Activated T-helper 17 cell treated with anti-CD3 and anti-CD28 coated beads, Interleukin-2, amount 50 U/mL, for 72 hours (primary cell): ENCODE measurements around the gene RTN1. TPM values are rescaled to one million over a fixed set of nuclear protein-coding genes. Genes with fewer than 3 reads are reported as not detected.
A peak's percentile ranks its signal among the peaks of the same experiment; 100 is the strongest.

Experiments
- ATAC-seq: fragments of 150-1000 bp; cut with Tn5 transposase; replicated peaks from 2 replicates; pipeline ENCODE4 v1.10.0; 2021; ENCODE audit warnings: mild to moderate bottlenecking, moderate library complexity
- H3K27ac Mint-ChIP-seq: one replicate; pipeline ENCODE4 v1.8.0; 2022; ENCODE audit warnings: mixed read lengths
- H3K27me3 Mint-ChIP-seq: one replicate; pipeline ENCODE4 v1.8.0; 2022; ENCODE audit warnings: mixed read lengths
- H3K36me3 Mint-ChIP-seq: one replicate; pipeline ENCODE4 v1.8.0; 2022; ENCODE audit warnings: low read depth, mild to moderate bottlenecking, mixed read lengths
- H3K4me1 Mint-ChIP-seq: one replicate; pipeline ENCODE4 v1.8.0; 2022; ENCODE audit warnings: mixed read lengths
- H3K4me3 Mint-ChIP-seq: one replicate; pipeline ENCODE4 v1.8.0; 2022; ENCODE audit warnings: mild to moderate bottlenecking, mixed read lengths
- H3K9me3 Mint-ChIP-seq: one replicate; pipeline ENCODE4 v1.8.0; 2022; ENCODE audit warnings: mixed read lengths
- total RNA-seq, 2 donors: library from RNA; stranded (reverse); gene quantifications; one replicate each; pipeline ENCODE4 v1.2.3, GENCODE V29; 2022

The RTN1 gene
- total RNA-seq, 2 donors from 2014 or later: not detected

- H3K4me3 Mint-ChIP-seq: peak overlapping the region; percentile 74
Observed at GRCh38 chr14:59871166-59871495, 555 bp upstream of the RTN1 start.

GRCh38 chr14:59869381-59870255 lies 958 bp downstream of the RTN1 start:
- H3K4me3 Mint-ChIP-seq: peak overlapping the region; percentile 30
- H3K36me3 Mint-ChIP-seq: no peaks in the 10 kb centered on the region
- H3K27ac Mint-ChIP-seq: no peak overlapping the region
- no peaks in the 10 kb centered on the region for H3K4me1 Mint-ChIP-seq
- no peak for ATAC-seq
- H3K27me3 Mint-ChIP-seq: peaks cover 39% of the 10 kb centered on the region
- no peaks in the 10 kb centered on the region for H3K9me3 Mint-ChIP-seq

More at GRCh38 chr14:59871166-59871495, 555 bp upstream of the RTN1 start:
- H3K9me3 Mint-ChIP-seq: no peaks in the 10 kb centered on the region
- no peak for ATAC-seq
- no peaks in the 10 kb centered on the region for H3K36me3 Mint-ChIP-seq
- H3K4me1 Mint-ChIP-seq: no peaks in the 10 kb centered on the region
- H3K27ac Mint-ChIP-seq: no peak overlapping the region
- peaks cover 42% of the 10 kb centered on the region for H3K27me3 Mint-ChIP-seq

DNA sequence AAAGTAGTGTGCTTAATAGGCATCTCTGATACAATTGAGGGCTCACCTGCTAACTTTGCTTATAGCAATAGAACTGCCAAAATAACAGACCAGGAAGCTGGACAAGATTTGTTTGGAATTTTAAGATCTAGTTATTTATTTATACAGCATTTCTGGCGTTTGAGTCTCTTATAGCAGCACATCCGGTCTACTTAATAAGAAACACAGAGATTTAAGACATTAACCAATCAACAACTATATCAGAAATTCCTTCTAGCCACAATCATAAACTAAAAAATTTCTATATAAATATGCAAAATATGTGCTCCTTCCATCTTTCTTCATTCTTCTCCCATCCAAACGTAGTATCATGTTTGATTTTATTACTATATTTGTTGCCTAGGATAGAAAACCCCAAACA lies 2.6 kb downstream of the RTN1 start:
- H3K4me3 Mint-ChIP-seq: no peak overlapping the region
- no peaks in the 10 kb centered on the region for H3K9me3 Mint-ChIP-seq
- no peaks in the 10 kb centered on the region for H3K36me3 Mint-ChIP-seq
- no peak overlapping the region for H3K27ac Mint-ChIP-seq
- ATAC-seq: no peak
- H3K4me1 Mint-ChIP-seq: no peaks in the 10 kb centered on the region
- peaks cover 31% of the 10 kb centered on the region for H3K27me3 Mint-ChIP-seq

GRCh38 chr14:59863806-59864525 lies 6.6 kb downstream of the RTN1 start:
- Mint-ChIP-seq H3K9me3 (peaks cover 6% of the 10 kb centered on the region), H3K4me3 (no peak overlapping the region), H3K36me3 (no peaks in the 10 kb centered on the region), H3K4me1 (no peaks in the 10 kb centered on the region), H3K27ac (no peak overlapping the region), H3K27me3 (peaks cover 16% of the 10 kb centered on the region)
- no peak for ATAC-seq

- Mint-ChIP-seq H3K4me1 (no peaks in the 10 kb centered on the region), H3K27ac (no peak overlapping the region)
Observed at GRCh38 chr14:59857328-59857727, 13.2 kb downstream of the RTN1 start.

GRCh38 chr14:59852350-59852749 lies 18.2 kb downstream of the RTN1 start:
- Mint-ChIP-seq H3K27ac (no peak overlapping the region), H3K27me3 (peaks cover 5% of the 10 kb centered on the region), H3K9me3 (peaks cover 4% of the 10 kb centered on the region), H3K4me1 (no peaks in the 10 kb centered on the region), H3K36me3 (no peaks in the 10 kb centered on the region), H3K4me3 (no peak overlapping the region)
- no peak for ATAC-seq

More at GRCh38 chr14:59857328-59857727, 13.2 kb downstream of the RTN1 start:
- H3K36me3 Mint-ChIP-seq: no peaks in the 10 kb centered on the region
- ATAC-seq: no peak
- peaks cover 10% of the 10 kb centered on the region for H3K9me3 Mint-ChIP-seq
- H3K4me3 Mint-ChIP-seq: no peak overlapping the region
- peaks cover 17% of the 10 kb centered on the region for H3K27me3 Mint-ChIP-seq

DNA sequence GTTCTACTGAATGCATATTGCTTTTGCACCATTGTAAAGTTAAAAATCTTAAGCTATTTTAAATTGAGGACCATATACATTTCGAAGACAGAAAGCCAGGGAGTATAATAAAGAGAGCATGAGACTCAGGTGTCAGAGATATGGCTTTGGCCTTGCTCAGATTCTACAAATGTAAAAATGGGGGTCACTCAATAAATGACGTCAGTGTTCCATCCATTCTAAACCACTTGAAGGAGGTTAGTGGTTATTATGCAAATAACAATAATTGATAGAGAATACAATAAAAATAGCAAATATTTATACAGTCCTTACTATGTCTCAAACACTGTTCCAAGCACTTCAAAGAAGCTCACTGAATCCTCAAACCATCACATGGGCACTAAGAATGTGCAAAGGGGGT lies 20.1 kb downstream of the RTN1 start:
- Mint-ChIP-seq H3K9me3 (peaks cover 4% of the 10 kb centered on the region), H3K4me3 (no peak overlapping the region), H3K27ac (no peak overlapping the region), H3K4me1 (no peaks in the 10 kb centered on the region), H3K27me3 (no peaks in the 10 kb centered on the region), H3K36me3 (no peaks in the 10 kb centered on the region)
- no peak for ATAC-seq

GRCh38 chr14:59849411-59850130 lies 21.0 kb downstream of the RTN1 start:
- peak; percentile 38 for ATAC-seq
- Mint-ChIP-seq H3K27ac (no peak overlapping the region), H3K4me3 (no peak overlapping the region), H3K4me1 (no peaks in the 10 kb centered on the region), H3K27me3 (no peaks in the 10 kb centered on the region), H3K9me3 (no peaks in the 10 kb centered on the region), H3K36me3 (no peaks in the 10 kb centered on the region)

GRCh38 chr14:59848671-59849070 lies 21.9 kb downstream of the RTN1 start:
- ATAC-seq: no peak
- no peaks in the 10 kb centered on the region for H3K9me3 Mint-ChIP-seq
- no peak overlapping the region for H3K27ac Mint-ChIP-seq
- no peak overlapping the region for H3K4me3 Mint-ChIP-seq
- H3K36me3 Mint-ChIP-seq: no peaks in the 10 kb centered on the region
- peaks cover 3% of the 10 kb centered on the region for H3K27me3 Mint-ChIP-seq
- H3K4me1 Mint-ChIP-seq: no peaks in the 10 kb centered on the region

DNA sequence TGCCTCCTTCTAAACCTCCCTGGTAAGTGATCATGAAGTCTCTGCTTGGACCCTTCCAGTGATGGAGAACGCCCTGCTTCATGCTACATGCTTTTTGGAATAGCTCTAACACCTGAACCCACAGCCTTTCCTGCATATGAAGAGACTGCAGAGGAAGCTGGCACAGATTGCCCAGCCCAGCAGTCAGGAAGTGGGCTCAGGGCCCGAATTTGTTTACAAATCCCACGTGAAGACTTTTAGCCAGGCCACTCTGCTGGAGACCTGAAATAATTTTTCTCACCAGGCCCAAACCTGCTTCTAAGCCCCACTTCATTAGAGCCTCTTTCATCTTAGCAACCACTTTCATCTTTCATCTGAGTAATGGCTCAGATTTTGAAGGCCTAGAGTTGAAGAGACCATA lies 22.9 kb downstream of the RTN1 start:
- Mint-ChIP-seq H3K27me3 (peaks cover 7% of the 10 kb centered on the region), H3K4me3 (no peak overlapping the region)

DNA sequence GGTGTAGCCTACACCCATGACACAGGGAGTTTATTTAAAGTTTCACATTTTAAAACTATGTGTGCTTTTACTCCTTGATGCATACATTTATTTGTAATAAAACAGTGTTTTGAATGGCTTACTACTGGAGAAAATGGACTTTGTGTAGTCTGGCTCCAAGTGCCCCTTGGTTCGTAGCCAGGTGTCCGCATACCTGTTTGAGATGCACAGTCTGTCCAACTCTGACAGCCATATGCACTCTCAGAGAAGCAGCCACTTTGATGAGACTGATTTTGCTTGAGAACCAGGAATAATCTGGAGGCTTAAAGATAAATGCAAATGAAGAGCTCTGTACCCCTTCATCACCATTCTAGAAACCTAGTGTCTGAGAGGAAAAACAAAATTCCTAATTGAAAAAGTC lies 24.0 kb downstream of the RTN1 start:
- Mint-ChIP-seq H3K9me3 (no peaks in the 10 kb centered on the region), H3K4me1 (no peaks in the 10 kb centered on the region), H3K27me3 (peaks cover 7% of the 10 kb centered on the region), H3K4me3 (no peak overlapping the region), H3K27ac (no peak overlapping the region), H3K36me3 (no peaks in the 10 kb centered on the region)
- no peak for ATAC-seq

More for the DNA sequence above, 22.9 kb downstream of the RTN1 start:
- ATAC-seq: no peak
- no peak overlapping the region for H3K27ac Mint-ChIP-seq
- H3K4me1 Mint-ChIP-seq: no peaks in the 10 kb centered on the region
- H3K9me3 Mint-ChIP-seq: no peaks in the 10 kb centered on the region
- H3K36me3 Mint-ChIP-seq: no peaks in the 10 kb centered on the region

- Mint-ChIP-seq H3K36me3 (no peaks in the 10 kb centered on the region), H3K4me3 (no peak overlapping the region), H3K27ac (no peak overlapping the region), H3K9me3 (no peaks in the 10 kb centered on the region), H3K4me1 (no peaks in the 10 kb centered on the region), H3K27me3 (peaks cover 12% of the 10 kb centered on the region)
- no peak for ATAC-seq
Observed at GRCh38 chr14:59845245-59845644, 25.3 kb downstream of the RTN1 start.

DNA sequence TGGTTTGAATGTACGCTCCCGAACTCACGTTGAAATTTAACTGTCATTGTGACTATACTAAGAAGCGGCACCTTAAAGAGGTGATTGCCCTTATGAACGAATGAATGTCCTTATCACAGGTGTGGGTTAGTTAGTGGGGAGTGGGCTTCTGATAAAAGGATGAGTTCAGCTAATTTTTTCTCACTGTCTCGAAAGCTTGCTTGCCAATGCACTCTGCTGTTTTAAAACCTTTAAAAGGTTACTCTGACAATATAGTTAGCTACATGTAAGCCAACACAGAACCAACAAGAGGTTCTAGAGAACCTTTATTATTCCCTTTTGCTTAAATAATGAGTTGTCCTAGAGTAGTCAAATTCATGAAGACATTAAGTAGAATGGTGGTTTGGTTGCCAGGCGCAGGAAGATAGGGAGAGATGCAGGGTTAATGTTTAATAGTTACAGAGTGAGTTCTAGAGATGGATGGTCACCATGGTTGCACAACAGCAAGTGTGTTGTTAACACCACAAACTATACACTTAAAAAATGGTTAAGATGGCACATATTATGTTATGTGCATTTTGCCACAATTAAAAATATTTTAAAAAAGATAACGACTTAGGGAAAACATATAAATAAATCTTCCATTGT lies 26.3 kb downstream of the RTN1 start:
- H3K4me3 Mint-ChIP-seq: no peak overlapping the region

DNA sequence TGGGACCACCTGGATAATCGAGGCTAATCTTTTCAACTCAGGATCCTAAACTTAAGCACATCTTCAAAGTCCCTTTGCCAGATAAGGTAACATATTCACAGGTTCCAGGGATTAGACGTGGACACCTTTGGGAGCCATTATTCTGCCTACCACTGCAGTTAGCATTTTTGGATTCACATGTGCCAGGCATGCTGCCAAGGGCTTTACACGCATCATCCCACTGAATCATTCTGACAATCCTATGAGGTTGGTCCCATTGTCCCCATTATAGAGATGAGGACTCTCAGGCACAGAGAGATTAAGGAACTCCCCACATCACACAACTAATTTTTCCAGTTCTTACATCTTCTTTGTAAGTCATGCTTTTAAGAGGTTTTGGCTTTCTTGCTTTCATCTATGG lies 34.5 kb downstream of the RTN1 start:
- Mint-ChIP-seq H3K4me1 (no peaks in the 10 kb centered on the region), H3K27me3 (peaks cover 30% of the 10 kb centered on the region), H3K4me3 (no peak overlapping the region), H3K36me3 (no peaks in the 10 kb centered on the region), H3K9me3 (no peaks in the 10 kb centered on the region), H3K27ac (no peak overlapping the region)
- no peak for ATAC-seq

More for the DNA sequence above, 26.3 kb downstream of the RTN1 start:
- peaks cover 15% of the 10 kb centered on the region for H3K27me3 Mint-ChIP-seq
- H3K4me1 Mint-ChIP-seq: no peaks in the 10 kb centered on the region
- no peak overlapping the region for H3K27ac Mint-ChIP-seq
- no peak for ATAC-seq
- no peaks in the 10 kb centered on the region for H3K36me3 Mint-ChIP-seq
- H3K9me3 Mint-ChIP-seq: no peaks in the 10 kb centered on the region
